Iris pigment epithelial cell (primary cell): ENCODE results near the gene HDGFL2.

ENCODE experiments used
- DNase-seq: peaks from one replicate; pipeline ENCODE4 v3.0.0-alpha.2; 2011; ENCODE audit warnings: low read depth

HDGFL2 gene

DNA sequence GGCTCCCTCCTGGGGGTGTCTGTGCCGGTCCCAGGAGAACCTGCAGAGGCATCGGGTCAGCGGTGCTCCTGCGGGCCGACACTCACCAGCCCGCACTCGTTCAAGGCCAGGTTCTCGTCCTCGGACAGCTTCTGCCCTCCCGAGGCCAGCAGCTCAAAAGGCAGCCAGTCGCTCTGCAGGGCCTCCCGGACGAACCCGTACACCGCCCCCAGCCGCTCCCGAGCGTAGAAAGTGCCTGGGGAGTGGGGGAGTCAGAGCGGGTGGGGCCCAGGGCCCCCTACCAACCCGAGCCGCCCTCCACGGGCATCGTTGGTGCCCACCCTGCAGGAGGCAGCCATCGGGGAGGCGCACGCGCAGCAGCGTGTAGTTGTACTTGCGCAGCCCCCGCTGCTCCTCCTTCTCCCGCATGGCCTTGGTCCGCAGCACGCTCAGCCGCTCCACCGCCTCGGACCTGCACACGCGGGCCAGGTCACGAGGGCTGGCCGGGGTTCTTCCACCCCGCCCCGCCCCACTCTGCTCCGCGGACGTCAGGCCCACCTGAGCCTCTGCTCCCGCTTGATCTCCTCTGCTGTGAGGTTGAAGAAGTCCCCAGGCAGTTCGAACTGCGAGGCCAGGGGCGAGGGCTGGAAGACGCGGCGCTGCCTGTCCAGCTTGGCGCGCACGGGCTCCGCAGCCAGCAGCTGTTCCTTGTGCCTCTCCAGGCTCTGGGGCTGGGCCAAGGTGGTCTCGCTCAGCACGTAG is 26.0 kb upstream of the HDGFL2 start:
- DNase-seq: no peak

- no peak for DNase-seq
These were observed 25.3 kb upstream of the HDGFL2 start for GRCh38 chr19:4446704-4447200.

DNA sequence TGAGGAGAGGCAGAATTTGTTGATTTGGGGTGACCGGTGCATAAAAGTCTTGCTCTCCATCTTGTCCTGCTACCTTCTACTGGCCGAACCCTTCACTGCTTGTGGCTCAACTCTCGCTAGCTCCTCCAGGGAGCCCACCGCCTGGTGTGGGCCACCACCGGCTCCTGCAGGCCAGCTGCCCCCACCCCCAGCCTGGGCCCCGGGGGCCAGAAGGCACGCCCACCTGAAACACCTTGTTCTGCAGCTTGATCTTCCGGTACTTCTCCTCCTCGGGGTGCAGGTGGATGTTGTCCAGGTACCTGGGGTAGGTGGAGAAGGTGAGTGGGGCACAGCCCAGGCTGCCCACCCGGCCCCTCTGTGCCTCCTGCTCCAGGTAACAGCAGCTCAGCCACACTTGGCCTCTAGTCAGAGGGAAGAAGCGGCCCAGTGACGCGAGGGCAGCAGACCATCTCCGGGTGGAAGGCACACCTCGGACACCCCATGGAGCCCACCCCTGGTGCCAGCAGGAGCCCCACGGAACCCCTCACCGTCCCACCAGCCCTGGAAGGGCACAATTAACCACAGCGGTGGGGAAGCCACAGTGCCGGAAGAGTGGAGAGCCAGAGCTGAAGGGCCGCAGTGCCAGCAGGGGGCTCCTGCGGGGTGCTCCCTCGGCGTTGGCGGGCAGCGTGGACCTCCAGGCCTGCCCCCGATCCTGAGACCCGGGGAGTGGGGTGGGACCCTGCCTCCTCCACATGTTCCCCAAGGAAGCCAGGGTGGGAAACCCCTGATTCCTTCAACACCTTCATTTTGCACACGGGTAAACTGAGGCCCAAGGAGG is 24.6 kb upstream of the HDGFL2 start:
- DNase-seq: no peak

DNA sequence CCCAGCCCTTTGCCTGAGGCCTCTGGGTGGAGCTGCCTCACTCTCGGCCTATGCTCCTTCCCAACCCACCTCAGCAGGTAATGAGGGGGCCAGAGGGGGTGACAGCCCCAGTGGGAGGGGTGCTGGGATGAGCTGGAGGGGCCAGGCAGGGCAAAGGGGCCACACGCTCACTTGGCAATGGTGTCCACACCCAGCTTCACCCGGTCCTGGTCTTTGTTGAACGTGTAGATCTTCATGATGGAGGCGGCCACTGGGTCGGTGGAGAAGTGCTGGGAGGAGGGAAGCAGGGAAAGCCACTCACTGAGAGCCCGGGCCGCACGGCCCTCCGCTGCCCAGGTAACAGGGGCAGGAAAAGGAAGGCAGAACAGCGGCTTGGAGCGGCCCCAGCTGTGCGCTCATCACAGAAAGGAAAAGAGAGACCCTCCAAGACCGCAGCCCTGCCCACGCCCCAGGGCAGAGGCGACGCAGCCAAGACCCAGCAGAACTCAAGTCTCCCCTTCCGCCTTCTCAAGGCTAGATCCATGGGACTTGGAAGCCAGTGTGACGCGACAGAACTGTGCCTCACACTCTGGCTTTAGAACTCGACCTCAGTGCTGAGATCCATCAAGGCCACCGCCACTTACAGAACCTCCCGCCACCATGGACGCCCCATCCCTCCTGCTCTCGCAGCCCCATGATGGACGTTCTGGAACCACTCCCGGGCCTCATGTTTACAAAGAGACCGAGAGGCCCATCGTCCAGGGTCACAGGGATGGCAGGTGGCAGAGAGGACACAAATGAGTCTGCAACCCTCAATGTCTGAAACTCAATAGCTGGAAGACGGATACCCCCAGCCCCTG is 23.7 kb upstream of the HDGFL2 start:
- no peak for DNase-seq

DNA sequence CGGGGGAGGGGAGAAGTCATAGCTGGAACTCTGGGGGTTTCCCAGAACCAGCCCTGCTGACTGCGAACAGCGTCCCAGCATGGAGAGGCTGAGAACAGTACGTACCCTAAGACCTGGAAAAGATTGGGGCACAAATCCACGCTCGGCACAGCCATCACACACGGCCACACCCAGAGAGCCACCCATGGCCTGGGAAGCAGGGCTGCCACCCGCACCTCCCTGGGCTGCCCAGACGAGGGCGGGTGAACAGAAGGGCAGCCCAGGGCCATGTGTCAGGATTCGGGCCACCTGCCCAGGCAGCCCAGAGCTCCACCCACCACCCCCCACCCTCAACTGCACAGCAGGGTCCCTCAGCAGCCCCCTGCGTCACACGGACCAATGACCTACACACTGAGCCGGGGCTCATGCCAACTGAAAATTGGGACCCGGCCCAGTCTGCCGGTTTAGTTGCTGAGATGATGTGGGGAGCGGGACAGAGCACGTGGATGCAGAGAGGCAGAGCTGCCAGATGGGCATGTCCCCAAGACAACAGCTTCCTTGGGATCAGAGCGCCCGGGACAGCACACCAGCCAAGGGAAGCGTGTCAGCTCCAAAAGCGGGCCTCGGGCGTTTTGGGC is 23.0 kb upstream of the HDGFL2 start:
- no peak for DNase-seq

DNA sequence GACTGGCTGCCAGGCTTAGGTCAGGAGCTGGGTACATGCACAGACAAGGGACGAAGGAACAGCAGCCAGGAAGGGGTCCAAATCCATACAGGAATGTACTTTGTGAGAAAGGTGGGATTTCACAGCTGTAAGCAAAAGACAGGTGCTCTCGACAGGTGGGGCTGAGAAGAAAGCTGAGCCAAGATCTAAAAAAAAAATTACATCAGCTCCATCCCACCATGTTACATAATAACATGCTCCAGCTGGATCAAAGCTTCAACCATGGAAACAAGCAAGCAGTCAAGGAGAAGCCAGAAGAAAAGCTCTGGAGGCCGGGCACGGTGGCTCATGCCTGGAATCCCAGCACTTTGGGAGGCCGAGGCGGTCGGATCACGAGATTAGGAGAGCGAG is 22.5 kb upstream of the HDGFL2 start:
- DNase-seq: no peak

DNA sequence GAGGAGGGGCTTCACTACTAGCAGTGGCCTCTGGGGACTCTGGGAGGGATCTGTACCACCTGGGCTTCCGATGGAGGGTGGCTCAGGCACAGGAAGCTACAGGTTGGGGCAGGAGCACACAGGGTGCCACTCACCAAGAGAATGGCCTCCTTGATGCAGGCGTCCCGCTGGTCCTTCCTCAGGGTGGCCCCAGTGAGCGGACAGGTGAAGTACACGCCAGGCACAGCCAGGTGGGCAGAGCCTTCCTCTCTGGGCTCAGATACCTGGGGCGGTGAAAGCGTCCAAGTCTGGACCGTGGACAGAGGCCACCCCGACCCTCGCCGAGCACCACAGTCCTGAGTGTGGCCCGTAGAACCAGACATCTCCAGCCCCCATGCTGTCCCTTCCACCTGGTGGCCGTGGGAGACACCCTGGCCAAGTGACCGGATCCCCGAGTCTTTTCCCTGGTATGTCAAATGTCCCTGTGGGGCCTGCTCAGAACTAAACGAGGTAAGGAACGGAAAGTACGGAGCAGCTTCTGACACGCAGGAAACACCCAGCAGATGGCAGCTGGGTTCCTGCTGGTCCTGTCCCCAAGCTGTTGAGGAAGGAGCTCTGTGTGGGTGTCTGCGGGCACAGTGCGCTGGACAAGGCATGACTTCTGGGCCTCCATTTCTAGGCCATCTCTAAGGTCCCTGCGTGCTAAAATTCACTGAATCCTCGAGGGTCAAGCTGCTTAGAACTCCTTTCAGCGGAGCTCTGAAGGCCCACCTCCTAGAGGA is 19.7 kb upstream of the HDGFL2 start:
- no peak for DNase-seq

GRCh38 chr19:4453232-4454179 is 18.6 kb upstream of the HDGFL2 start:
- no peak for DNase-seq

- peak; percentile 79 for DNase-seq
These were observed 17.1 kb upstream of the HDGFL2 start for GRCh38 chr19:4454747-4455718.

DNA sequence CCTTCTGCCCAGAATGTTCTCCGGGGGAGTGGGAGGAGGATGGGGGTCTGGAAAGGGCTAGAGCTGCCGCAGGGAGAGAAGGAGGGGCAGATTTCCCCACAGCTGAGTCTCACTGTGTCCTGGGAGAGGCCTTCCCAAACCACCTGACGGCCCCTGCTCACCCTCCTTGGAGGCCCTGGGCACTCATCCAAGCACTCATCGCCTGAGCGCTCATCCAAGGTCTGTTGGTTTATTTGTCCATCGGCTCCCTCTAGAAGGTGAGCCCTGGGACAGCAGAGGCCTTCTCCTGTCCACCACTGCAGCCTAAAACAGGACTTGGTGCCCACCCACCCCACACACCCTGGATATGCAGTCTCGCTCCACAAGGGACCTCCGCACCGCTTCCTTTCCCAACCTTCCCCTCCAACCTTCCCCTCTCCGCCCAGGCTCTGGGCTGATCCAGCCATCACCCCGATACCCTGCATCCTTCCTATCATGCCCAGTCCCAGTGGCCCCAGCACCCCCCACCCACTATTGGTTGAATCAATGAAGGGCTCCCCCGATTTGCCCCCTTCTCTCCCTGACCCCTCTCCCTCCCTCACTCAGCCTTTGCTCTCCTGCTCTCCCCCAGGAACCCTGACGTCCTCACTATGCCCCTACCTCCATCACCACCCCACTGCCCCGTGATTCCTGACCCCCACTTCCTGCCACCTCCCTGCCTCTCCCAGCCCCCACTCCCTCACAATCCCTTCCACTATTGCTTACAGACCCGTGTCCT is 16.2 kb upstream of the HDGFL2 start:
- DNase-seq: peak; percentile 84

DNA sequence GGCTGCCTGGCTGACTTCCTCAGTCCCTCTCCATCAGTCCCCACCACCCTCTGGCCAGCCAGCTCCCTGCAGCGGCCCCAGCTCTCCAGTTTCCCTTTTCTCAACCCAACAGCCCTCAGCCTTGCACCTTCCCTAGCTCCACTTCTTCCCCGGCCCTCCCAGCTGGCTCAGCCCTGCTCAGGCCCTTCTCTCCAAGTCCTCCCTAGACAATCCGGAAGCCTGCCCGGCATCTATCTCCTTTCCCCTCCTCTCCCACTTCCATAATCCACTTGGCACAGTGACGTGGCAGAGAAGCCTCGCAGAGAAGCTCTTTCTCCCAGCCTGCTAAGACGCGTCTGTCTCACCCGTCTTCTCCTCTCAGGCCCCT is 15.6 kb upstream of the HDGFL2 start:
- DNase-seq: peak; percentile 79

DNA sequence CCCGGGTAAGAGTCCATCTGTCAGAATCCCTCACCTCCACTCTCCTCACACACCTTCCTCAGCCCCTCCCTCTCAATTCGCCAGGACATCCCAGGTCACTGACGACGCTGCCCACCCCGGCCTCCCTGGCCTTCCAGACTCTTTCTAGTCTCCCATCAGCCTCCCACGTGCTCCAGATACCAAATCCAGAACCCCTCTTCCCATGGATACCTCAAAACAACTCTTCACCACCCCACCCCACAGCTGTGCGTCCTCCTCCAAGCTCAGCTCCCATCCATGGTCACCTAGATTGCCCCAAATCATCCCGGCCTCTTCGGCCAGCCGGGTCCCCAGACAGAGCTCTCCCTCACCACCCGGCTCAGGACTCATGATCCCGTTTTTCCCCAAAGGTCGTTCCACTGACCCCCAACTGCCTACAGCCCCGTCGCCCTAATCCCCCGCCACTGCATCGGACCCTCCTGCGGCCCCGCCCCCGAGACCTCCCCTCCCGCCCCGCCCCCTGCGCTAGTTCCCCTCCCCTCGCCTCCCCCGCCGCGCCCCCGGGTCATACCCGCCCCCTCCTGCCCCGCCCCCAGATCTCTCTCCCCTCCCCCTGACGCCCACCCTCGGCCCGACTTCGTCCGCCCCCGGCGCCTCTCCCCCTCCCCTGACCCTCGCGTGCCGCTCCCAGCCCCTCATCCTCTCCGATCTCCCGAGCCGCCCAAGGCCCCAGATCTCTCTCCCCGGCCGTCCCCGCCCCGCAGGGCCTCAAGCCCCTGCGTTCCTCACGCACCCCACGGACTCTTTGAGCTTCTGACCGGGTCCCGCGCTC is 15.0 kb upstream of the HDGFL2 start:
- peak; percentile 53 for DNase-seq

DNA sequence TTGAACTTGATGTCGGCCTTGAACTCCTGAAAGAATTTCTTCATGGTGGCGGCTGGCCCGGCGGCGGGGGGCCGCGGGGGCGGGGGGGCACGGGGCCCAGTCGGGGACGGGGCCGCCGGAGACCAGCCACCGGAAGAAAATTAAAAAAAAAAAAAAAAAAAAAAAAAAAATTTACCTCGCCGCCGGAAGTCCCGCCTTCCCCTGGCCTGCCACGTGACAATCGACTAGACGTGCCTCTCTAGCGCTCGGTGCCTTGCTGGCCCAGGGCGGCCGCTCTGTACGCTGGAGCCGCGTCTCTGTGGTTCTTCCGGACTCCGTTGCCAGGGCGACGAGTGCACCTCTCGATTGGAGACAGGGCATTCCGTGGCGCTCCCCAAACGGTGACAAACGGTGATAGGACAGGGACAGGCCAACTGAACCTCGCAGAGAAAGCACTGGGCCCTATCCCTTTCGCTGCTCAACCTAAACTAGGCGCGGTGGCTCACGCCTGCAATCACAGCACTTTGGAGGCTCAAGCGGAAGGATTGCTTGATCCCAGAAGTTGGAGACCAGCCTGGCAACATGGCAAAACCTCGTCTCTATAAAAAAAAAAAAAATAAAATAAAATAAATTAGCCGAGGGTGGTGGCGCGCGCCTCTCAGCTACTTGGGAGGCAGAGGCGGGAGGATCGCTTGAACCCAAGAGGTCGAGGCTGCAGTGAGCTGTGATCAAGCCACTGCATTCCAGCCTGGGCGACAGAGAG is 14.3 kb upstream of the HDGFL2 start, which contains the start of gene UBXN6:
Gene UBXN6, minus strand, starts transcription at position 141 of the 742 bp plus-strand sequence. Its CDS starts 97 bp downstream, at position 44.
- DNase-seq: peak; percentile 99

DNA sequence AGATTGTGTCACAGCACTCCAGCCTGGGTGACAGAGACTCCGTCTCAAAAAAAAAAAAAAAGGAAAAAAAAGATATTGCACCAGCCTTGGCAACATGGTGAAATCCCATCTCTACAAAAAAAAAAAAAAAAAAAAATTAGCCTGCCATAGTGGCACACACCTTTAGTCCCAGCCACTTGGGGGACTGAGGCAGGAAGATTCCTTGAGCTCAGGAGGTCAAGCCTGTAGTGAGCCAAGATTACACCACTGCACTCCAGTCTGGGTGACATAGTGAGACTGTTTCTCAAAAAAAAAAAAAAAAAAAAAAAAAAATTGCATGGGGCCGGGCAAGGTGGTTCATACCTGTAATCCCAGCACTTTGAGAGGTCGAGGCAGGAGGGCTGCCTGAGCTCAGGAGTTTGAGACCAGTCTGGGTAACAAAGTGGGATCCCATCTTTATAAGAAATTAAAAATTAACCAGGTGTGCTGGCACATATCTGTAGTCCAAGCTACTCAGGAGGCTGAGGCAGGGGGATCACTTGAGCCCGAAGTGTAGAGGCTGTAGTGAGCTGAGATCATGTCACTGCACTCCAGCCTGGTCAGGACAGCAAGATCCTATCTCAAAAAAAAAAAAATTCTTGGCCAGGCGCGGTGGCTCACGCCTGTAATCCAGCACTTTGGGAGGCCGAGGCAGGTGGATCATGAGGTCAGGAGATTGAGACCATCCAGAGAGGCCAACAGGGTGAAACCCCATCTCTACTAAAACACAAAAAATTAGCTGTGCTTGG is 7.1 kb upstream of the HDGFL2 start:
- DNase-seq: no peak

DNA sequence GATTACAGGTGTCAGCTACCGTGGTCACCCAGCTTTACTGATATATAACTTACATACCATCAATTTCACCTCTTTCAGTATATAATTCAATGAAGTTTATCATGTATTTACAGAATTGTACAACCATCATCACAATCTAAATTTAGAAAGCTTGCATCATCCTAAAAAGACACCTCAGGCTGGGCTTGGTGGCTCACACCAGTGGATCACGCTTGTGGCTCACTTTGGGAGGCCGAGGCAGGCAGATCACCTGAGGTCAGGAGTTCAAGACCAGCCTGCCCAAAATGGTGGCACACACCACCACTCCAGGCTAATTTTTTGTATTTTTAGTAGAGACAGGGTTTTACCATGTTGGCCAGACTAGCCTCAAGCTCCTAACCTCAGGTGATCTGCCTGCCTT is 4.3 kb upstream of the HDGFL2 start:
- DNase-seq: no peak
